Mucosa of rectum (tissue), 2 donors: Measurements from ENCODE around the gene PI4KA.

Source experiments
- H3K27ac ChIP-seq, 2 donors: one replicate each; pipeline ENCODE4 v1.7.0; 2013; ENCODE audit warnings: inconsistent platforms in 2 of 2, low read depth in 2 of 2, low read length in 2 of 2
- H3K27me3 ChIP-seq, 2 donors: one replicate each; pipeline ENCODE4 v1.7.0; 2013; ENCODE audit warnings: low read length in 2 of 2; ENCODE audit not compliant: control insufficient read depth in 2 of 2, insufficient read depth in 2 of 2
- H3K36me3 ChIP-seq, 2 donors: one replicate each; pipeline ENCODE4 v1.7.0; 2013; ENCODE audit warnings: low read length in 2 of 2; ENCODE audit not compliant: control insufficient read depth in 2 of 2, insufficient read depth in 2 of 2
- H3K4me1 ChIP-seq, 2 donors: one replicate each; pipeline ENCODE4 v1.7.0; 2013; ENCODE audit warnings: low read length in 2 of 2, mild to moderate bottlenecking in 1 of 2; ENCODE audit not compliant: control insufficient read depth in 2 of 2, insufficient read depth in 2 of 2
- H3K4me3 ChIP-seq, 2 donors: one replicate each; pipeline ENCODE4 v1.7.0; 2013; ENCODE audit warnings: low read length in 2 of 2
- H3K9ac ChIP-seq, 2 donors: one replicate each; pipeline ENCODE4 v1.7.0; 2013; ENCODE audit warnings: low read length in 2 of 2, low read depth in 1 of 2, mild to moderate bottlenecking in 1 of 2
- H3K9me3 ChIP-seq, 2 donors: one replicate each; pipeline ENCODE4 v1.7.0; 2013; ENCODE audit warnings: low read length in 2 of 2; ENCODE audit not compliant: control insufficient read depth in 2 of 2
- donor health status: healthy.
- donor health status: Normal muscosa, but diverticular disease.

PI4KA gene

DNA sequence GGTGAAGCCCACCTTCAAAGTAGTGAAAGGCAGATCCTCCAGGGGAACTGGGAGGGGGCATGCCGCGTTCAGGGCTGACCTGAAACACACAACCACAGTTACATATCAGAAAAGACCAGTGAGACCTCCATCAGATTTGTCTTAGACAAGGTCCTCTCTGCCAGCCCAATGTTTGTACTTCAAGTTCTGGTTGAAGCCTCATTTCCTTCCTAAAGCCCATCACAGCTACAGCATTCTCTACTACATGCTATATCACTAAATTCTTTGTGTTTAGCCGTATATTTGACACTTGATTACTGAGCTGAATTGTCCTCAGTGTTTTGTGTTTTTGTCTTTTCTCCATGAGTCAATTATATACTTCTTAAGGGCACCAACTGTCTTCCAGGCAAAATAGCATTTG is 40.1 kb downstream of the PI4KA start:
- no peaks in the 10 kb centered on the region for H3K9me3 ChIP-seq
- H3K27ac ChIP-seq: no peak overlapping the region
- no peaks in the 10 kb centered on the region for H3K4me1 ChIP-seq
- H3K4me3 ChIP-seq: no peak overlapping the region
- H3K9ac ChIP-seq: no peak overlapping the region
- H3K27me3 ChIP-seq: no peaks in the 10 kb centered on the region
- H3K36me3 ChIP-seq: peaks cover 38 to 57% of the 10 kb centered on the region in 2 donors

DNA sequence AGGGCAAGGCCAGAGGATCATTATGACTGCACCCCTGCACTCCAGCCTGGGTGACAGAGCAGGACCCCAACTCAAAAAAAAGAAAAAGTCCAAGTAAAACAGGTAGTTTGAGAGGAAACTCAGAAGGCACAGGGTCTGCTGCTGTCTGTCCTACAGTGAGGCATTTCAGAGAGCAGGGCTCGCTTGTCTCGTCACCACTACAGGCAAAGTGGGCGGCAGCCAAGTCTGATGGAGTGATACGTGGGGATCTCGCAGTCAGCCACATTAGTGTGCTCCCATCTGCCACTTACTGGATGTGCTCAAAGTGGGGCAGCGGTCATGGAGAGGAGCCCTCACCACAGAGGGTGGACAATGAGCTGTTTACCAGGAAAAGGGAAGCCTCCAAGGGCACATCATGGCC is 42.1 kb downstream of the PI4KA start:
- Histone ChIP-seq H3K9ac (no peak overlapping the region), H3K4me1 (no peaks in the 10 kb centered on the region), H3K4me3 (no peak overlapping the region), H3K36me3 (peaks cover 44 to 66% of the 10 kb centered on the region in 2 donors), H3K27me3 (no peaks in the 10 kb centered on the region), H3K27ac (no peak overlapping the region), H3K9me3 (no peaks in the 10 kb centered on the region)

- H3K36me3 ChIP-seq: peaks cover 51 to 72% of the 10 kb centered on the region in 2 donors
- H3K9ac ChIP-seq: no peak overlapping the region
- H3K27ac ChIP-seq: no peak overlapping the region
- no peaks in the 10 kb centered on the region for H3K27me3 ChIP-seq
- no peak overlapping the region for H3K4me3 ChIP-seq
- H3K4me1 ChIP-seq: no peaks in the 10 kb centered on the region
- no peaks in the 10 kb centered on the region for H3K9me3 ChIP-seq
Observed at GRCh38 chr22:20815477-20816050, 43.0 kb downstream of the PI4KA start.

- Histone ChIP-seq H3K9ac (no peak overlapping the region), H3K4me3 (no peak overlapping the region), H3K36me3 (peaks cover 50 to 69% of the 10 kb centered on the region in 2 donors), H3K27me3 (no peaks in the 10 kb centered on the region), H3K27ac (no peak overlapping the region), H3K4me1 (no peaks in the 10 kb centered on the region), H3K9me3 (no peaks in the 10 kb centered on the region)
Observed at GRCh38 chr22:20814221-20814808, 44.3 kb downstream of the PI4KA start.

GRCh38 chr22:20813056-20813455 is 45.6 kb downstream of the PI4KA start:
- H3K27me3 ChIP-seq: no peaks in the 10 kb centered on the region
- H3K36me3 ChIP-seq: peaks cover 45 to 57% of the 10 kb centered on the region in 2 donors
- H3K9me3 ChIP-seq: no peaks in the 10 kb centered on the region
- H3K4me3 ChIP-seq: no peak overlapping the region
- no peaks in the 10 kb centered on the region for H3K4me1 ChIP-seq
- H3K9ac ChIP-seq: no peak overlapping the region
- no peak overlapping the region for H3K27ac ChIP-seq

DNA sequence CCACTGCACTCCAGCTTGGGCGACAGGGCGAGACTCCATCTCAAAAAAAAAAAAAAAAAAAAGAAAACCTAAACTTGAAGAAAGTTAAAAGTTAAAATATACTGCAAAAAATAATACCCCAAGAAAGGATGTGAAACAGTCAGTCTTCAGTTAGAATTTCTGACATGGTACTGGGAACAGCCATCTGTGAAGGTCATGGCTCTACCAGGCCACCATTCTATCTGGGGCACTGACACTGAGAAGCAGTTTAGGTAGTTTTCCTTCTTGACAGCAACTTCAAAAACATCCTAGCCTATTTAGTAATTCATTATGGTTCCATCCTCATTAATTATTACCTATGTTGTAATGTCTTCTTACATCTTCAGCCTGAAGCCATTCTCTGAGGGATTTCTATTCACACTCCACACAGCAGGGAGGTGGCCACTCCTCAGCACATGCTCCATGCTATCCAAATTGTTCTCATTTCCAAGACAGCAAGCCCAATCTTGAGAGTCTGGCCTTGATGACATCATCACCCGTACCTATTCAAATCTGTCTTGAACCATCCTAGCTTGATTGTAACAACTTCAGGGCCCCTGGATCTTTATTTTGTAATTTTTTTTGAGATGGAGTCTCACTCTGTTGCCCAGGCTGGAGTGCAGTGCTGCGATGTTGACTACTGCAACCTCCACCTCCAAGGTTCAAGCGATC is 46.5 kb downstream of the PI4KA start:
- Histone ChIP-seq H3K4me3 (no peak overlapping the region), H3K27me3 (no peaks in the 10 kb centered on the region), H3K9me3 (no peaks in the 10 kb centered on the region), H3K36me3 (peaks cover 49 to 56% of the 10 kb centered on the region in 2 donors), H3K27ac (no peak overlapping the region), H3K4me1 (no peaks in the 10 kb centered on the region), H3K9ac (no peak overlapping the region)

DNA sequence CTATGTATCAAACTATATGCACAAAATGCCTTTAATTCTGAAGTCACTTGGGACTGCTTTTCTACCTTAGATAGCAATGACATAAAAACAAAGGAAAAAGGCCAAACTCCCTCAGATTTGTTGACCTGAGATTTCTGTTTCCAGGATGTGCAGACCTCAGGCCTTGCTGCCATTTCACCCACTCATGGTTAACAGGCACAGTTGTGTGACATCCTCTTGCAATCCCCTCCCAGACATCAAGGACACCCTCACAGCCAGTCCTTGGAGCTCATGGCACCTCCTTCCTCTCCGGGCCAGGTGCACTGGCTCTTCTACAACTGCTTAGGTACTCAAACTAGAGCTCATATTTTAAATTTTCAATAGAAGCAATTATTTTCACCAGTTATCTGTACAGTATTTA is 47.4 kb downstream of the PI4KA start:
- Histone ChIP-seq H3K27ac (no peak overlapping the region), H3K9me3 (no peaks in the 10 kb centered on the region), H3K9ac (no peak overlapping the region), H3K4me3 (no peak overlapping the region), H3K36me3 (peaks cover 43 to 56% of the 10 kb centered on the region in 2 donors), H3K27me3 (no peaks in the 10 kb centered on the region), H3K4me1 (no peaks in the 10 kb centered on the region)

DNA sequence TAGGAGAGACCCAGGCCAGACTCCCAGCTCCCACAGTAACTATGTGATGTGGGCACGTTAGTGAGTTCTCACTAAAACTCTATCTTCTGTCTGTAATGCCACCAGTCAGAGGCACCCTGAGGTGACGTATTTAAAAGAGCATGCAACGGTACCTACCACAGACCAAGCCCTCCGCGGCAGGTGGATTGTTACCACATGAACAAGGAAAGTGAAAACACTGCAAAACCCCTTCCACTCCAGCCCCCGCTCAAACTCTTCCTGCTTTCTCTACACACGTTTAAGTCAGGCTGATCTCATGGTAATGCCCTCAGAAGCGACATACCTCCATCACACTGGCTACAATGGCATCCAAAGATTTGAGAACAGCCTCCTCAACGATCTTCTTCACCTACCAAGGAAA is 48.0 kb downstream of the PI4KA start:
- H3K27ac ChIP-seq: no peak overlapping the region
- no peaks in the 10 kb centered on the region for H3K4me1 ChIP-seq
- peaks cover 46 to 58% of the 10 kb centered on the region in 2 donors for H3K36me3 ChIP-seq
- H3K4me3 ChIP-seq: no peak overlapping the region
- no peak overlapping the region for H3K9ac ChIP-seq
- H3K9me3 ChIP-seq: no peaks in the 10 kb centered on the region
- no peaks in the 10 kb centered on the region for H3K27me3 ChIP-seq

- no peaks in the 10 kb centered on the region for H3K27me3 ChIP-seq
- H3K9me3 ChIP-seq: no peaks in the 10 kb centered on the region
- no peak overlapping the region for H3K9ac ChIP-seq
- no peak overlapping the region for H3K4me3 ChIP-seq
- H3K4me1 ChIP-seq: no peaks in the 10 kb centered on the region
- peaks cover 49 to 60% of the 10 kb centered on the region in 2 donors for H3K36me3 ChIP-seq
- H3K27ac ChIP-seq: no peak overlapping the region
Observed at GRCh38 chr22:20809538-20810185, 48.9 kb downstream of the PI4KA start.

DNA sequence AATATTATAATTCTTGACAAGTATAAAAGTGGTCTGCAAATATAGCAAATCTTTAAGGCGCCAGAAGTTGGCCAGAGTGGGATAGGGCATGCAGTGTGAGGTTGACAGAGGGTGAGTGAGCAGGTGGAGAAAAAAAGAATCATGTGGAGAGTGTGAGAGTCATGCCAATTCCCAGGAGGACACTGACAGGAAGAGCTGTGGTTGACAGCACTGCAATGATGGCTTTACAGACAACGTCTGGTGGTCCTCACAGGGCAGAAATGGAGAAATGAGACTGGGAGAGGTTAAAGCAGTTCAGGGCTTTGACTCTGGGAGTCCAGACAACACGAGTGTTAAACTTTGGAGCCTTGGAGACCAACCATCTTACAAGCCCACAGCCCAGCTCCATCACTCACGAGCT is 49.8 kb downstream of the PI4KA start:
- peaks cover 57 to 64% of the 10 kb centered on the region in 2 donors for H3K36me3 ChIP-seq
- no peaks in the 10 kb centered on the region for H3K27me3 ChIP-seq
- no peak overlapping the region for H3K4me3 ChIP-seq
- no peak overlapping the region for H3K27ac ChIP-seq
- H3K4me1 ChIP-seq: no peaks in the 10 kb centered on the region
- H3K9me3 ChIP-seq: no peaks in the 10 kb centered on the region
- H3K9ac ChIP-seq: no peak overlapping the region
